Measurements from ENCODE around the gene PRKCI.

Gene PRKCI

DNA sequence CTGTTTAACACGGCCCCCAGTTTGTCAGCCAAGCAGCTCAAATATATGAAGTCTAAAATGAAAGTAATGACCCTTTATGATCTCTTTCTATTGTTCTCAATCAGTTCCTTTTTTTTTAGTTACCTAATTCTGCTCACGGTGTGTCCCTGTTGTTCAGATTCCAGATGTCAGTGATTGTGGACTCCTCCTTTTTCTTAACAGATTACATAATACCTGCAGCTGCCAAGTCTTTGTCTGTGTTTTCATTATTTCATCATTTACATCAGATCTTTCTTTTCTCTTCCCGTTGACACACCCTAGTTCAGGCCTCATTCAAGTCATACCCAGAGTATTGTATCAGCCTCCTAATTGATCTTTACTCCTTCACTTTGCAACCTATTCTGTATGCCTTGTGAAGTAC lies 79.2 kb downstream of the PRKCI start:
- H3K9me3 ChIP-seq (replicated peaks in 1 of 11): no peaks in the 10 kb centered on the region
- peaks cover 49 to 87% (median 59%) of the 10 kb centered on the region in 11 experiments for H3K36me3 ChIP-seq
- no peak overlapping the region for H3K9ac ChIP-seq
- no peaks in the 10 kb centered on the region for H3K4me1 ChIP-seq
- H3K4me3 ChIP-seq: no peak overlapping the region
- no peak overlapping the region for H3K4me2 ChIP-seq
- H3K27me3 ChIP-seq: no peaks in the 10 kb centered on the region
- TF ChIP-seq Cebpa-rat (IDR thresholded peaks at IDR 0.05): no peak
- no peaks in the 10 kb centered on the region for H4K20me1 ChIP-seq
- peak overlapping the region in 2 of 11 experiments; percentile 15 to 31; a peak in 2 of 22 replicates for H3K27ac ChIP-seq

DNA sequence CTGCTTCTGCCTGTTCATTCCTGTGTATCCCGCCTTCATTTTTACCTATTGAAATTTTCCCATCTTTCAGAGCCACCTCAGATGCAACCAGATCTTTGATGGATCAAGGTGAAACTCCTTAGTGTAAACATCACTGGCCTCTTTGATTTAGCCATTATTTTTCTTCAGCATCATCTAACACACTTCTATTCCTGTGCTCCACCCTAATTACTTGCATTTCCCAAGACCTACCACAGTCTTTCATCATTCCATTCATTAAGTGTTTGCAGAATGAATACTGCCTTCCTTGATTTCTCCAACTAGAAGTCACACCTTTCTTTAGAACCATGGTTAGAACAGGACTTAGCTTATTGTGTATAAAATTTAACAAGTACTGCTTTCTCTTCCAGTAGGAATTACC lies 79.8 kb downstream of the PRKCI start:
- H3K9me3 ChIP-seq (replicated peaks in 1 of 11): no peaks in the 10 kb centered on the region
- H3K4me1 ChIP-seq: no peaks in the 10 kb centered on the region
- H3K9ac ChIP-seq: no peak overlapping the region
- TF ChIP-seq Cebpa-rat (IDR thresholded peaks at IDR 0.05): no peak
- no peaks in the 10 kb centered on the region for H4K20me1 ChIP-seq
- no peaks in the 10 kb centered on the region for H3K27me3 ChIP-seq
- no peak overlapping the region for H3K4me3 ChIP-seq
- peak overlapping the region in 2 of 11 experiments; percentile 15 to 31; a peak in 2 of 22 replicates for H3K27ac ChIP-seq
- H3K36me3 ChIP-seq: peaks cover 46 to 85% (median 59%) of the 10 kb centered on the region in 11 experiments
- no peak overlapping the region for H3K4me2 ChIP-seq

DNA sequence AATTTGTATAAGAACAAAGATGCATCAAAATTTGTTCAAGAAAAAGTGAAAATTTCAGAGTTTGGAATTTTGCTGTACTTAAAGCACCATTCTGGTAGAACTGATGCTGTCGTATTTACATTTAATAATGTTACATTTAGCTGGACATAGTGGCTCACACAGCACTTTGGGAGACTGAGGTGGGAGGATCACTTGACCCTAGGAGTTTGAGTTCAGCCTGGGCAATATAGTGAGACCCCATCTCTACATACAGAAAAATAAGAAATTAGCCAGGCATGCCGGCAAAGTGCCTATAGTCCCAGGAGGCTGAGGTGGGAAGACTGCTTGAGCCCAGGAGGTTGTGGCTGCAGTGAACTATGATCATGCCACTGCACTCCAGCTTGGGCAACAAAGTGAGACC lies 83.8 kb downstream of the PRKCI start:
- Histone ChIP-seq H3K9me3 (replicated peaks in 1 of 11) (no peaks in the 10 kb centered on the region), H3K9ac (no peak overlapping the region), H3K4me2 (no peak overlapping the region), H4K20me1 (no peaks in the 10 kb centered on the region), H3K36me3 (peaks cover 13 to 45% (median 20%) of the 10 kb centered on the region in 11 experiments; a peak in 21 of 22 replicates), H3K27me3 (no peaks in the 10 kb centered on the region), H3K4me1 (peaks cover 0 to 17% (median 0%) of the 10 kb centered on the region in 10 experiments; a peak in 4 of 20 replicates), H3K4me3 (no peak overlapping the region), H3K27ac (no peak overlapping the region)
- TF ChIP-seq Cebpa-rat (IDR thresholded peaks at IDR 0.05): no peak

DNA sequence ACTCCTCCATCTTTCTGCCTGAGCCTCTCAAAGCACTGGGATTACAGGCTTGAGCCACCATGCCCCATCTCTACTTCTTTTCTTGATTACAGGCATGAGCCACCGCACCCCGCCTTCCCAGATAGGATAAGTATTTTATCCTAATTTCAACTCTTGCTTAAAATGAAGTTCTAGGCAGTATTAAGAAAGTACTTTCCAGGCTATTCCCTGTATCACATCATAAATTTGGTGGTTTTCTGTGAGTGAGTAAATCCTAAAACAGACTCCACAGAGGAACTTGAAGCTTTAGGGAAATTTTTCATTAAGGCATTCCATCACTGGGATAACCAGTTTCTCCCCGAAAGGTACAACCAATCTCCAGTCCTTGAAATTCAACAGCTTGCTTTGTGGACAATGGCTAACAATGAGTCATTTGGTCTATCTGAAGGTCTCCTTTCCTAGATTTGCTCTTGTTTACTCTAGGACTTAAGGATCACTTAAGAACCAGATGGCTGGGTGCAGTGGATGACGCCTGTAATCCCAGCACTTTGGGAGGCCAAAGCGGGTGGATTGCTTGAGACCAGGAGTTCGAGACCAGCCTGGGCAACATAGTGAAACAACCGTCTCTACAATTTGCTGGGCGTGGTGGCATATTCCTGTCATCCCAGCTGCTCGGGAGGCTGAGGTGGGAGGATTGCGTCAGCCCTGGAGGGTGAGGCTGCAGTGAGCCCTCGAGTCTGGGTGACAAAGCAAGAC lies 85.6 kb downstream of the PRKCI start:
- Histone ChIP-seq H3K4me3 (no peak overlapping the region), H3K9ac (no peak overlapping the region), H3K36me3 (peaks cover 0 to 27% (median 6%) of the 10 kb centered on the region in 11 experiments; a peak in 10 of 22 replicates), H3K4me1 (peaks cover 0 to 17% (median 0%) of the 10 kb centered on the region in 10 experiments; a peak in 4 of 20 replicates), H3K4me2 (0 out of 22 replicates have a peak overlapping the region, but pooled peaks of 1 of the 11 experiments have one; percentile 16), H3K9me3 (replicated peaks in 1 of 11) (no peaks in the 10 kb centered on the region), H4K20me1 (no peaks in the 10 kb centered on the region), H3K27ac (no peak overlapping the region), H3K27me3 (no peaks in the 10 kb centered on the region)
- no peak for TF ChIP-seq Cebpa-rat (IDR thresholded peaks at IDR 0.05)

DNA sequence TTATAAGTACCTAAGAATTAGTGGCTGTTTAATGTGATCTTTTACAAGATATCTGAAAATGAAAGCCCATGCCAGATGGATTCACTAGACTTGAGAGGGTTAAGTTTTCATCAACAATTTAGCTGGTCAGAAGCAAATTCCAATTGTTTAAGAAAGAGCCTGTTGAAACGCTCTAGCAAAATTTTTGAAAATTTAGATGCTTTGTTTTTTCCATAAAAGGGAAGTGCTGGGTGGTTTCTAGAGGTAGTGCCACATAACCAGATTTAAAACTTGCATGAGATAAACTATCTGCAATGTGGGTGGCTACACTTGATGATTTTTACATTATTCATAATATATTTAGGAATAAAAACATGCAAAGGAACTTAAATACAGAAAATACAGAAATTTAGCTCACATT lies 86.8 kb downstream of the PRKCI start:
- H3K9me3 ChIP-seq (replicated peaks in 1 of 11): no peaks in the 10 kb centered on the region

DNA sequence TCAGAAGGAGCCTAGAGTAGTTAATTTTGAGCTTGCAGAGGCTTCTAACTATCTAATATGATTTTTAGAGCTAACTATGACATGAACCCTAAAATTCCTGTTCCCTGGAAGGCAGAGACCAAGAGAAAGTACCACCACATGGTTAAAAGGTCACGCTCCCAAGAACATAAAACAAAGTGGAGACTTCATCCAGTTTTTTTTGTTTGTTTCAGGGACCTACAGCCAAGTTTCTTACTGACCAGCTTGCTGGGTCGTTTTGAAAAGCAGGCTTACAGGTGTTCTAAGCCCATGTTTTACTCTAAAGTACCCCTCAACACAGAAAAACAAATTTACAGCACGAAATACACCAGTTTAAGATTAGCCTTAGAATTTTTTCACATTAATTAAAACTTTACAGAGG lies 95.7 kb downstream of the PRKCI start:
- H3K27me3 ChIP-seq: no peaks in the 10 kb centered on the region
- H3K36me3 ChIP-seq: no peaks in the 10 kb centered on the region
- H3K9me3 ChIP-seq (replicated peaks in 1 of 11): peaks cover 0 to 14% (median 8%) of the 10 kb centered on the region in 11 experiments; a peak in 10 of 22 replicates
- no peaks in the 10 kb centered on the region for H4K20me1 ChIP-seq
- no peak for TF ChIP-seq Cebpa-rat (IDR thresholded peaks at IDR 0.05)
- no peak overlapping the region for H3K9ac ChIP-seq
- H3K27ac ChIP-seq: no peak overlapping the region
- H3K4me1 ChIP-seq: peaks cover 0 to 16% (median 10%) of the 10 kb centered on the region in 10 experiments; a peak in 13 of 20 replicates
- no peak overlapping the region for H3K4me3 ChIP-seq
- no peak overlapping the region for H3K4me2 ChIP-seq

More for the DNA sequence above, 86.8 kb downstream of the PRKCI start:
- no peak for TF ChIP-seq Cebpa-rat (IDR thresholded peaks at IDR 0.05)
- Histone ChIP-seq H4K20me1 (no peaks in the 10 kb centered on the region), H3K4me3 (no peak overlapping the region), H3K4me1 (peaks cover 0 to 17% (median 0%) of the 10 kb centered on the region in 10 experiments; a peak in 4 of 20 replicates), H3K27me3 (no peaks in the 10 kb centered on the region), H3K36me3 (peaks cover 0 to 18% (median 0%) of the 10 kb centered on the region in 11 experiments; a peak in 5 of 22 replicates), H3K27ac (no peak overlapping the region), H3K9ac (no peak overlapping the region), H3K4me2 (no peak overlapping the region)

DNA sequence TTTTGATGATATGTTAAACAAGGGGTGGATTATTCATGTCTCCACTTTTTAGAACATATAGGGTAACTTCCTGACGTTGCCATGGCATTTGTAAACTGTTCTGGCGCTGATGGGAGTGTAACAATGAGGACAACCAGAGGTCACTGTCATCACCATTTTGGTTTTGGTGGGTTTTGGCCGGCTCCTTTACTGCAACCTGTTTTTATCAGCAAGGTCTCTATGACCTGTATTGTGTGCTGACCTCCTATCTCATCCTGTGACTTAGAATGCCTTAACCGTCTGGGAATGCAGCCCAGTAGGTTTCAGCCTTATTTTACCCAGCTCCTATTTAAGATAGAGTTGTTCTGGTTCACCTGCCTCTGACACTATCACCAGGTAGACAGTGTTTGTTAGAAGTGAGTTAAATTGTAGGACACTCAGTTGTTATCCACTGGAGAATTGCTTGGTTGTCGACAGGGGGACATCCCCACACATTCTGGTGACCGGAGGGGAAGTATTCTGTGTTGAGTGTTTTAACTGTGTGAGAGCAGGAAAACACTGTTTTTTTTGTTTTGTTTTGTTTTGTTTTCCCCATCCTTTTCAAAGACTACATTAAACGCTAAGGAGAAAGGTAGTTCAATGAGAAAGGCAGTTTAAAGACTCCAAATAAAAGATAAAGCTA lies 98.4 kb downstream of the PRKCI start:
- TF ChIP-seq Cebpa-rat (IDR thresholded peaks at IDR 0.05): no peak
- Histone ChIP-seq H3K27me3 (no peaks in the 10 kb centered on the region), H3K4me3 (no peak overlapping the region), H3K9ac (no peak overlapping the region), H4K20me1 (no peaks in the 10 kb centered on the region), H3K27ac (no peak overlapping the region), H3K4me1 (peaks cover 0 to 16% (median 10%) of the 10 kb centered on the region in 10 experiments; a peak in 13 of 20 replicates), H3K9me3 (replicated peaks in 1 of 11) (peaks cover 0 to 14% (median 8%) of the 10 kb centered on the region in 11 experiments; a peak in 10 of 22 replicates), H3K4me2 (no peak overlapping the region), H3K36me3 (no peaks in the 10 kb centered on the region)

DNA sequence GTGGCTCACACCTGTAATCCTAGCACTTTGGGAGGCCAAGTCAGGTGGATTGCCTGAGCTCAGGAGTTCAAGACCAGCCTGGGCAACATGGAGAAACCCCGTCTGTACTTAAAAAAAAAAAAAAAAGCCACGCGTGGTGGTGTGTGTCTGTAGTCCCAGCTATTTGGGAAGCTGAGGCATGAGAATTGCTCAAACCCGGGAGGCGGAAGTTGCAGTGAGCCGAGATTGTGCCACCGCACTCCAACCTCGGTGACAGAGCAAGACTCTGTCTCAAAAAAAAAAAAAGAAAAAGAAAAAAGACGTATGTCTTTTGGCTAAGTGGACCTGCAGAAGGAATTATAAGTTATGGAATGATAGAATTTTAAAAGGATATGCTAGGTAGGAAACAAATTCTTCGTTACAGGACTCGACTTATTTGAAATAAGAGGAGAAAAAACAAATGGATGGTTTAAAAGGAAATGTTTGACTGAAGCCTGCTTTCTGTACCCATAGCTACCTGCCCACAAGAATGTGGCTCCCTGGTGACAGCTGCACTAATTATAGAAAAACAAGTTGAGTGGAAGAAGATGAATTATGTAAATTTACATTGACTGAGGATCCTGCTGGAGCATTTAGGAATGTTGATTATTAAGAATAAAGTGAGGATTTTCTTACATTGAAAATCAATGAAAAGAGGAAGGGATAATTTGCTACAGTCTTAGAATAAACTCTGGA lies 99.3 kb downstream of the PRKCI start:
- no peak for TF ChIP-seq Cebpa-rat (IDR thresholded peaks at IDR 0.05)
- Histone ChIP-seq H3K27me3 (no peaks in the 10 kb centered on the region), H3K4me1 (peaks cover 0 to 16% (median 10%) of the 10 kb centered on the region in 10 experiments; a peak in 17 of 20 replicates), H3K36me3 (no peaks in the 10 kb centered on the region), H3K4me3 (no peak overlapping the region), H3K4me2 (peak overlapping the region in 5 of 11 experiments; percentile 10 to 56 (median 20); a peak in 6 of 22 replicates), H3K9ac (no peak overlapping the region), H3K27ac (no peak overlapping the region; a peak in 1 of 22 replicates), H4K20me1 (no peaks in the 10 kb centered on the region), H3K9me3 (replicated peaks in 1 of 11) (peaks cover 0 to 14% (median 9%) of the 10 kb centered on the region in 11 experiments; a peak in 13 of 22 replicates)

All from BLaER1 treated with 17β-estradiol and CSF1 and Interleukin-3, amounts not matched to agents 10 nM and 100 nM (cell line).